GM23338 (cell line): ENCODE data around the gene MDGA2.

Experiments used
- EZH2 ChIP-seq: fragments of 200-600 bp; sonication (generic); IDR thresholded peaks from one replicate; pipeline ENCODE4 v1.8.0; 2017; ENCODE audit warnings: antibody characterized with exemption, mild to moderate bottlenecking, low read depth; ENCODE audit not compliant: unreplicated experiment
- EZH2phosphoT487 ChIP-seq: fragments of 200-600 bp; sonication (generic); IDR thresholded peaks from one replicate; pipeline ENCODE4 v1.8.1; 2018; ENCODE audit warnings: antibody characterized with exemption; ENCODE audit not compliant: unreplicated experiment
- JUNB ChIP-seq: IDR thresholded peaks from one replicate; pipeline ENCODE4 v1.6.1; 2016; ENCODE audit warnings: antibody characterized with exemption; ENCODE audit not compliant: unreplicated experiment
- POLR2AphosphoS5 ChIP-seq: IDR thresholded peaks from 2 replicates; pipeline ENCODE4 v1.6.1; 2016; ENCODE audit warnings: antibody characterized with exemption, low read depth
- STAT1 ChIP-seq: IDR thresholded peaks from one replicate; pipeline ENCODE4 v1.6.1; 2016; ENCODE audit warnings: antibody characterized with exemption; ENCODE audit not compliant: unreplicated experiment
- TF ChIP-seq, protein P1 (sequence below), 2 experiments: fragments of 200-600 bp in 1 of 2; sonication (generic) in 1 of 2; conservative IDR thresholded peaks; 2 replicates each; pipeline versions ENCODE4 v1.5.1 to v1.6.1; 2016 to 2017; ENCODE audit warnings: antibody characterized with exemption in 2 of 2, low read depth in 2 of 2, mild to moderate bottlenecking in 2 of 2, moderate library complexity in 1 of 2
- TF ChIP-seq, protein P2 (sequence below): IDR thresholded peaks from one replicate; pipeline ENCODE4 v1.6.1; 2018; ENCODE audit warnings: antibody characterized with exemption; ENCODE audit not compliant: unreplicated experiment
- TF ChIP-seq, protein P3 (sequence below): fragments of 250-450 bp; sonication (Bioruptor Pico); IDR thresholded peaks from 2 replicates; pipeline ENCODE4 v1.5.0; 2020; ENCODE audit warnings: mild to moderate bottlenecking, moderate library complexity
- TF ChIP-seq, protein P4 (sequence below): IDR thresholded peaks from 2 replicates; pipeline ENCODE4 v1.6.1; 2016; ENCODE audit warnings: antibody characterized with exemption

DNA sequence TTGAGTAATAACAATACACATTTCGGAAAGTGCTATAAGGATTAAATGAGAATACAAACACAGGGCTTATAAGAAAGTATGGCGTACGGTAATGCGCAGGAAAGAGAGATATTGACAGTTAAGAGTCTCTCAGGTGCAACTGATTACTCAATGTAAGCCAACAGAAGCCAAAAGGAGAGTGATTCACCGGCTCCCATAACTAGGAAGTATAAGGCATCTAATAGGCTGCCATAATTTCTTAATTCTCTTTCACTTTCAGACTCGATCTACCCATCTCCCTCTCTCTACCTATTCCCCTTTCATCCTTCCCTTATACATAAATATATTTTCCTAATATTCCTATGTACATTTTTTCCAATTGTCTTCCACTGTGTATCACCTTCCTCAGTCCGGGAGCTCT is 90.0 kb downstream of the MDGA2 start:
- TF ChIP-seq, protein P1, sequence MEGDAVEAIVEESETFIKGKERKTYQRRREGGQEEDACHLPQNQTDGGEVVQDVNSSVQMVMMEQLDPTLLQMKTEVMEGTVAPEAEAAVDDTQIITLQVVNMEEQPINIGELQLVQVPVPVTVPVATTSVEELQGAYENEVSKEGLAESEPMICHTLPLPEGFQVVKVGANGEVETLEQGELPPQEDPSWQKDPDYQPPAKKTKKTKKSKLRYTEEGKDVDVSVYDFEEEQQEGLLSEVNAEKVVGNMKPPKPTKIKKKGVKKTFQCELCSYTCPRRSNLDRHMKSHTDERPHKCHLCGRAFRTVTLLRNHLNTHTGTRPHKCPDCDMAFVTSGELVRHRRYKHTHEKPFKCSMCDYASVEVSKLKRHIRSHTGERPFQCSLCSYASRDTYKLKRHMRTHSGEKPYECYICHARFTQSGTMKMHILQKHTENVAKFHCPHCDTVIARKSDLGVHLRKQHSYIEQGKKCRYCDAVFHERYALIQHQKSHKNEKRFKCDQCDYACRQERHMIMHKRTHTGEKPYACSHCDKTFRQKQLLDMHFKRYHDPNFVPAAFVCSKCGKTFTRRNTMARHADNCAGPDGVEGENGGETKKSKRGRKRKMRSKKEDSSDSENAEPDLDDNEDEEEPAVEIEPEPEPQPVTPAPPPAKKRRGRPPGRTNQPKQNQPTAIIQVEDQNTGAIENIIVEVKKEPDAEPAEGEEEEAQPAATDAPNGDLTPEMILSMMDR (conservative IDR thresholded peaks at IDR 0.05; ENCODE audit: low read depth in 2 of 2), result no peak
- TF ChIP-seq EZH2, result no peak
- TF ChIP-seq POLR2AphosphoS5, result no peak
- TF ChIP-seq, protein P2, sequence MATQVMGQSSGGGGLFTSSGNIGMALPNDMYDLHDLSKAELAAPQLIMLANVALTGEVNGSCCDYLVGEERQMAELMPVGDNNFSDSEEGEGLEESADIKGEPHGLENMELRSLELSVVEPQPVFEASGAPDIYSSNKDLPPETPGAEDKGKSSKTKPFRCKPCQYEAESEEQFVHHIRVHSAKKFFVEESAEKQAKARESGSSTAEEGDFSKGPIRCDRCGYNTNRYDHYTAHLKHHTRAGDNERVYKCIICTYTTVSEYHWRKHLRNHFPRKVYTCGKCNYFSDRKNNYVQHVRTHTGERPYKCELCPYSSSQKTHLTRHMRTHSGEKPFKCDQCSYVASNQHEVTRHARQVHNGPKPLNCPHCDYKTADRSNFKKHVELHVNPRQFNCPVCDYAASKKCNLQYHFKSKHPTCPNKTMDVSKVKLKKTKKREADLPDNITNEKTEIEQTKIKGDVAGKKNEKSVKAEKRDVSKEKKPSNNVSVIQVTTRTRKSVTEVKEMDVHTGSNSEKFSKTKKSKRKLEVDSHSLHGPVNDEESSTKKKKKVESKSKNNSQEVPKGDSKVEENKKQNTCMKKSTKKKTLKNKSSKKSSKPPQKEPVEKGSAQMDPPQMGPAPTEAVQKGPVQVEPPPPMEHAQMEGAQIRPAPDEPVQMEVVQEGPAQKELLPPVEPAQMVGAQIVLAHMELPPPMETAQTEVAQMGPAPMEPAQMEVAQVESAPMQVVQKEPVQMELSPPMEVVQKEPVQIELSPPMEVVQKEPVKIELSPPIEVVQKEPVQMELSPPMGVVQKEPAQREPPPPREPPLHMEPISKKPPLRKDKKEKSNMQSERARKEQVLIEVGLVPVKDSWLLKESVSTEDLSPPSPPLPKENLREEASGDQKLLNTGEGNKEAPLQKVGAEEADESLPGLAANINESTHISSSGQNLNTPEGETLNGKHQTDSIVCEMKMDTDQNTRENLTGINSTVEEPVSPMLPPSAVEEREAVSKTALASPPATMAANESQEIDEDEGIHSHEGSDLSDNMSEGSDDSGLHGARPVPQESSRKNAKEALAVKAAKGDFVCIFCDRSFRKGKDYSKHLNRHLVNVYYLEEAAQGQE, result no peak
- no peak for TF ChIP-seq EZH2phosphoT487
- no peak for TF ChIP-seq JUNB
- TF ChIP-seq, protein P3, sequence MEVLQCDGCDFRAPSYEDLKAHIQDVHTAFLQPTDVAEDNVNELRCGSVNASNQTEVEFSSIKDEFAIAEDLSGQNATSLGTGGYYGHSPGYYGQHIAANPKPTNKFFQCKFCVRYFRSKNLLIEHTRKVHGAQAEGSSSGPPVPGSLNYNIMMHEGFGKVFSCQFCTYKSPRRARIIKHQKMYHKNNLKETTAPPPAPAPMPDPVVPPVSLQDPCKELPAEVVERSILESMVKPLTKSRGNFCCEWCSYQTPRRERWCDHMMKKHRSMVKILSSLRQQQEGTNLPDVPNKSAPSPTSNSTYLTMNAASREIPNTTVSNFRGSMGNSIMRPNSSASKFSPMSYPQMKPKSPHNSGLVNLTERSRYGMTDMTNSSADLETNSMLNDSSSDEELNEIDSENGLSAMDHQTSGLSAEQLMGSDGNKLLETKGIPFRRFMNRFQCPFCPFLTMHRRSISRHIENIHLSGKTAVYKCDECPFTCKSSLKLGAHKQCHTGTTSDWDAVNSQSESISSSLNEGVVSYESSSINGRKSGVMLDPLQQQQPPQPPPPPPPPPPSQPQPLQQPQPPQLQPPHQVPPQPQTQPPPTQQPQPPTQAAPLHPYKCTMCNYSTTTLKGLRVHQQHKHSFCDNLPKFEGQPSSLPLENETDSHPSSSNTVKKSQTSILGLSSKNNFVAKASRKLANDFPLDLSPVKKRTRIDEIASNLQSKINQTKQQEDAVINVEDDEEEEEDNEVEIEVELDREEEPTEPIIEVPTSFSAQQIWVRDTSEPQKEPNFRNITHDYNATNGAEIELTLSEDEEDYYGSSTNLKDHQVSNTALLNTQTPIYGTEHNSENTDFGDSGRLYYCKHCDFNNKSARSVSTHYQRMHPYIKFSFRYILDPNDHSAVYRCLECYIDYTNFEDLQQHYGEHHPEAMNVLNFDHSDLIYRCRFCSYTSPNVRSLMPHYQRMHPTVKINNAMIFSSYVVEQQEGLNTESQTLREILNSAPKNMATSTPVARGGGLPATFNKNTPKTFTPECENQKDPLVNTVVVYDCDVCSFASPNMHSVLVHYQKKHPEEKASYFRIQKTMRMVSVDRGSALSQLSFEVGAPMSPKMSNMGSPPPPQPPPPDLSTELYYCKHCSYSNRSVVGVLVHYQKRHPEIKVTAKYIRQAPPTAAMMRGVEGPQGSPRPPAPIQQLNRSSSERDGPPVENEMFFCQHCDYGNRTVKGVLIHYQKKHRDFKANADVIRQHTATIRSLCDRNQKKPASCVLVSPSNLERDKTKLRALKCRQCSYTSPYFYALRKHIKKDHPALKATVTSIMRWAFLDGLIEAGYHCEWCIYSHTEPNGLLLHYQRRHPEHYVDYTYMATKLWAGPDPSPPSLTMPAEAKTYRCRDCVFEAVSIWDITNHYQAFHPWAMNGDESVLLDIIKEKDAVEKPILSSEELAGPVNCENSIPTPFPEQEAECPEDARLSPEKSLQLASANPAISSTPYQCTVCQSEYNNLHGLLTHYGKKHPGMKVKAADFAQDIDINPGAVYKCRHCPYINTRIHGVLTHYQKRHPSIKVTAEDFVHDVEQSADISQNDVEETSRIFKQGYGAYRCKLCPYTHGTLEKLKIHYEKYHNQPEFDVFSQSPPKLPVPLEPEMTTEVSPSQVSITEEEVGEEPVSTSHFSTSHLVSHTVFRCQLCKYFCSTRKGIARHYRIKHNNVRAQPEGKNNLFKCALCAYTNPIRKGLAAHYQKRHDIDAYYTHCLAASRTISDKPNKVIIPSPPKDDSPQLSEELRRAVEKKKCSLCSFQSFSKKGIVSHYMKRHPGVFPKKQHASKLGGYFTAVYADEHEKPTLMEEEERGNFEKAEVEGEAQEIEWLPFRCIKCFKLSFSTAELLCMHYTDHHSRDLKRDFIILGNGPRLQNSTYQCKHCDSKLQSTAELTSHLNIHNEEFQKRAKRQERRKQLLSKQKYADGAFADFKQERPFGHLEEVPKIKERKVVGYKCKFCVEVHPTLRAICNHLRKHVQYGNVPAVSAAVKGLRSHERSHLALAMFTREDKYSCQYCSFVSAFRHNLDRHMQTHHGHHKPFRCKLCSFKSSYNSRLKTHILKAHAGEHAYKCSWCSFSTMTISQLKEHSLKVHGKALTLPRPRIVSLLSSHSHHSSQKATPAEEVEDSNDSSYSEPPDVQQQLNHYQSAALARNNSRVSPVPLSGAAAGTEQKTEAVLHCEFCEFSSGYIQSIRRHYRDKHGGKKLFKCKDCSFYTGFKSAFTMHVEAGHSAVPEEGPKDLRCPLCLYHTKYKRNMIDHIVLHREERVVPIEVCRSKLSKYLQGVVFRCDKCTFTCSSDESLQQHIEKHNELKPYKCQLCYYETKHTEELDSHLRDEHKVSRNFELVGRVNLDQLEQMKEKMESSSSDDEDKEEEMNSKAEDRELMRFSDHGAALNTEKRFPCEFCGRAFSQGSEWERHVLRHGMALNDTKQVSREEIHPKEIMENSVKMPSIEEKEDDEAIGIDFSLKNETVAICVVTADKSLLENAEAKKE, result no peak
- TF ChIP-seq STAT1, result no peak
- TF ChIP-seq, protein P4, sequence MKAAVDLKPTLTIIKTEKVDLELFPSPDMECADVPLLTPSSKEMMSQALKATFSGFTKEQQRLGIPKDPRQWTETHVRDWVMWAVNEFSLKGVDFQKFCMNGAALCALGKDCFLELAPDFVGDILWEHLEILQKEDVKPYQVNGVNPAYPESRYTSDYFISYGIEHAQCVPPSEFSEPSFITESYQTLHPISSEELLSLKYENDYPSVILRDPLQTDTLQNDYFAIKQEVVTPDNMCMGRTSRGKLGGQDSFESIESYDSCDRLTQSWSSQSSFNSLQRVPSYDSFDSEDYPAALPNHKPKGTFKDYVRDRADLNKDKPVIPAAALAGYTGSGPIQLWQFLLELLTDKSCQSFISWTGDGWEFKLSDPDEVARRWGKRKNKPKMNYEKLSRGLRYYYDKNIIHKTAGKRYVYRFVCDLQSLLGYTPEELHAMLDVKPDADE, result no peak
